GM20000 (cell line): ENCODE results near the gene USP37.
"Not testable (repeated sequence)": the region's sequence is repeated elsewhere in the genome, so short reads cannot be mapped to it uniquely, and the experiment has no call there.

Experiments used
- DNase-seq: peaks from one replicate; pipeline ENCODE4 v3.0.0; 2012; ENCODE audit warnings: low spot score
- CTCF ChIP-seq: IDR thresholded peaks from 2 replicates; pipeline ENCODE4 v1.5.1; 2012; ENCODE audit warnings: mild to moderate bottlenecking, control low read depth; ENCODE audit errors: extremely low read depth, missing control alignments

USP37 gene

GRCh38 chr2:218567797-218568189, 358 bp downstream of the USP37 start:
- TF ChIP-seq CTCF = no peak
- no peak for DNase-seq

GRCh38 chr2:218566296-218566695, 1.9 kb downstream of the USP37 start:
- no peak for TF ChIP-seq CTCF
- DNase-seq = no peak

GRCh38 chr2:218564056-218564455, 4.1 kb downstream of the USP37 start:
- TF ChIP-seq CTCF = no peak
- DNase-seq = no peak

- no peak for DNase-seq
- no peak for TF ChIP-seq CTCF
Measured at GRCh38 chr2:218558986-218559385, 9.2 kb downstream of the USP37 start.

GRCh38 chr2:218557941-218558340, 10.2 kb downstream of the USP37 start:
- no peak for TF ChIP-seq CTCF
- no peak for DNase-seq

GRCh38 chr2:218555527-218555926, 12.6 kb downstream of the USP37 start:
- no peak for DNase-seq
- TF ChIP-seq CTCF = no peak

- DNase-seq = not testable (repeated sequence)
Measured at GRCh38 chr2:218554225-218554624, 13.9 kb downstream of the USP37 start.

GRCh38 chr2:218547978-218548377, 20.2 kb downstream of the USP37 start:
- TF ChIP-seq CTCF = no peak
- no peak for DNase-seq
